HepG2 (cell line): ENCODE measurements around the gene CTDP1. TPM values are rescaled to one million over a fixed set of nuclear protein-coding genes. Genes with fewer than 3 reads are reported as not detected.

Experiments
- AHR ChIP-seq: IDR thresholded peaks from 2 replicates; pipeline ENCODE4 v1.6.1; 2018; ENCODE audit warnings: missing genetic modification reagents, missing compliant biosample characterization
- CBX5 ChIP-seq: sonication (generic); formaldehyde crosslinking; IDR thresholded peaks from 2 replicates; pipeline ENCODE4 v1.4.0; 2020; ENCODE audit warnings: missing genetic modification reagents, borderline replicate concordance
- EHMT2 ChIP-seq: fragments of 200-600 bp; sonication (generic); IDR thresholded peaks from 2 replicates; pipeline ENCODE4 v1.7.0; 2017; ENCODE audit warnings: antibody characterized with exemption, low read depth, low read length, borderline replicate concordance
- MTA3 ChIP-seq: sonication (generic); formaldehyde crosslinking; IDR thresholded peaks from 2 replicates; pipeline ENCODE4 v1.4.0; 2020; ENCODE audit warnings: missing genetic modification reagents
- MTF2 ChIP-seq: sonication (generic); formaldehyde crosslinking; IDR thresholded peaks from 2 replicates; pipeline ENCODE4 v1.5.0; 2020; ENCODE audit warnings: missing genetic modification reagents, borderline replicate concordance
- PHB2 ChIP-seq: fragments of 450-650 bp; IDR thresholded peaks from 2 replicates; pipeline ENCODE4 v1.6.1; 2018; ENCODE audit not compliant: partially characterized antibody
- PRPF4 ChIP-seq: fragments of 200-400 bp; formaldehyde crosslinking; IDR thresholded peaks from 2 replicates; pipeline ENCODE4 v1.6.1; 2016; ENCODE audit warnings: low read length, low read depth; ENCODE audit not compliant: poor library complexity, severe bottlenecking
- U2AF1 ChIP-seq: fragments of 200-400 bp; formaldehyde crosslinking; optimal IDR thresholded peaks from 2 replicates; pipeline ENCODE3; 2017; ENCODE audit warnings: mild to moderate bottlenecking, low read depth, low read length
- ZFP36L2 ChIP-seq: sonication (generic); formaldehyde crosslinking; IDR thresholded peaks from 2 replicates; pipeline ENCODE4 v1.4.0; 2020; ENCODE audit warnings: missing genetic modification reagents
- ZNF329 ChIP-seq: sonication (generic); formaldehyde crosslinking; IDR thresholded peaks from 2 replicates; pipeline ENCODE4 v1.9.0; 2021; ENCODE audit warnings: low read depth, mild to moderate bottlenecking, missing genetic modification reagents
- ZNF703 ChIP-seq: sonication (generic); formaldehyde crosslinking; IDR thresholded peaks from 2 replicates; pipeline ENCODE4 v1.5.1; 2020; ENCODE audit warnings: missing genetic modification reagents, mild to moderate bottlenecking, moderate library complexity, borderline replicate concordance
- ZSCAN20 ChIP-seq: sonication (generic); formaldehyde crosslinking; IDR thresholded peaks from 2 replicates; pipeline ENCODE4 v1.4.0; 2020; ENCODE audit warnings: missing genetic modification reagents, mild to moderate bottlenecking, borderline replicate concordance
- ZSCAN25 ChIP-seq: sonication (generic); formaldehyde crosslinking; IDR thresholded peaks from 2 replicates; pipeline ENCODE4 v1.8.0; 2022; ENCODE audit warnings: mild to moderate bottlenecking, missing genetic modification reagents
- polyA plus RNA-seq, 8 experiments: library from polyadenylated mRNA; depleted of rRNA in 3 of 8; stranded (reverse) in 7 of 8; unstranded in 1 of 8; fragments of >200 nt; fragmentation: Illumina TruSeq in 4 of 8; extraction: Trizol in 4 of 8; gene quantifications; 2 replicates each; pipeline versions ENCODE4 v1.2.1 to v1.2.3, GENCODE V29; 2011 to 2016; ENCODE audit warnings: low read depth in 4 of 8, missing spikeins in 1 of 8, mixed read lengths in 1 of 8; ENCODE audit not compliant: insufficient read depth in 1 of 8
- total RNA-seq, 5 experiments: library from RNA; depleted of rRNA; stranded (reverse); fragments of >200 nt; fragmentation: Illumina TruSeq; extraction: Trizol; gene quantifications; 2 replicates each; pipeline ENCODE4 v1.2.3, GENCODE V29; 2016; ENCODE audit warnings: low read depth in 1 of 5
- TF ChIP-seq, protein P1 (sequence below): IDR thresholded peaks from 2 replicates; pipeline ENCODE4 v1.6.1; 2016; ENCODE audit warnings: low read depth, borderline replicate concordance
- TF ChIP-seq, protein P2 (sequence below): sonication (generic); formaldehyde crosslinking; IDR thresholded peaks from 2 replicates; pipeline ENCODE4 v1.4.0; 2020; ENCODE audit warnings: mild to moderate bottlenecking, missing genetic modification reagents
- TF ChIP-seq, protein P3 (sequence below): sonication (generic); formaldehyde crosslinking; IDR thresholded peaks from 2 replicates; pipeline ENCODE4 v1.4.0; 2020; ENCODE audit warnings: missing genetic modification reagents, borderline replicate concordance
- TF ChIP-seq, protein P4 (sequence below): sonication (generic); formaldehyde crosslinking; IDR thresholded peaks from 2 replicates; pipeline ENCODE4 v1.8.1; 2023; ENCODE audit warnings: mild to moderate bottlenecking, moderate library complexity, missing genetic modification reagents
- TF ChIP-seq, protein P5 (sequence below): sonication (generic); formaldehyde crosslinking; IDR thresholded peaks from 2 replicates; pipeline ENCODE4 v1.5.1; 2020; ENCODE audit warnings: missing genetic modification reagents, mild to moderate bottlenecking, borderline replicate concordance
- TF ChIP-seq, protein P6 (sequence below): IDR thresholded peaks from 2 replicates; pipeline ENCODE4 v1.6.1; 2016; ENCODE audit warnings: mild to moderate bottlenecking

Gene CTDP1
- total and polyA plus RNA-seq, 2 of the 13 experiments (the other 11 are each of a cell fraction or from before 2014, with no cell fraction given) = 6.9 to 11.0 TPM

DNA sequence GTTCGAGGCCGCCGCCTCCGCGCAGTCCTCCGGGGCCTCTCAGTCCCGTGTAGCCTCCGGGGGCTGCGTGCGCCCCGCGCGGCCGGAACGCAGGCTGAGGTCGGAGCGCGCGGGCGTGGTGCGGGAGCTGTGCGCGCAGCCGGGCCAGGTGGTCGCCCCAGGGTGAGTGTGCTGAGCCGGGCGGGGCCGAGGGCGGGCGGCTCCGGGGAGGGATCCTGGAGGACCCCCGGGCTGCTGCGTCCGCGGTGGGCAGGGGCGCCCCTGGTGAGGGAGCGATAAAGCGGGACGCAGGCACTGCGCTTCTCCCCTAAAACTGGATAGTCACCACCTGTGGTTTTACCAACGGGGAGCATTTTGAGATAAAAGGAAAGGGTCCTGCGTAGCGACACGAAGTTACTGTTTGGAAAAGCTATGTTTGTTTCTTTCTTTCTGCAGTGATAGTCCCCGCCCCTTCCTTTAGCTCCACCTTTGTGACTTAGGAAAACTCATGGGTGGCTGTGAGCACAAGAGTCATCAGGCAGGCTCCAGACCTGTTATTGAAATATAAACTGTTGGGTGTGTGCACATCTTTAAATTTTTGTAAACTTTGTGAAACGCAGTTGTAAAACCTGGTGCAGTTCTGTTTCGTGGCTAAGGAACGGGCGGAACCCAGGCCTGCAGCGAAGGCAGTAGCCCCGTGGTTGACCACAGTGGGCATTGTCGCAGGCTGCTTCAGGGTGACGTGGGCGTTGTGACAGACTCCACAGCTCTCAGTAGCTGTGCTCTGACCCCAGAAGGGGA is 687 bp downstream of the CTDP1 start (continued):
- TF ChIP-seq U2AF1 (no peak), MTF2 (CRISPR knock-in tag) (no peak), PHB2 (no peak), AHR (CRISPR knock-in tag) (no peak), ZFP36L2 (CRISPR knock-in tag) (no peak), ZSCAN20 (CRISPR knock-in tag) (no peak), ZSCAN25 (CRISPR knock-in tag) (no peak), ZNF703 (CRISPR knock-in tag) (no peak), PRPF4 (no peak), MTA3 (CRISPR knock-in tag) (no peak), EHMT2 (no peak), CBX5 (no peak), ZNF329 (CRISPR knock-in tag) (no peak)
- TF ChIP-seq, protein P1, sequence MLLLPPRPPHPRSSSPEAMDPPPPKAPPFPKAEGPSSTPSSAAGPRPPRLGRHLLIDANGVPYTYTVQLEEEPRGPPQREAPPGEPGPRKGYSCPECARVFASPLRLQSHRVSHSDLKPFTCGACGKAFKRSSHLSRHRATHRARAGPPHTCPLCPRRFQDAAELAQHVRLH = no peak
- TF ChIP-seq, protein P2, sequence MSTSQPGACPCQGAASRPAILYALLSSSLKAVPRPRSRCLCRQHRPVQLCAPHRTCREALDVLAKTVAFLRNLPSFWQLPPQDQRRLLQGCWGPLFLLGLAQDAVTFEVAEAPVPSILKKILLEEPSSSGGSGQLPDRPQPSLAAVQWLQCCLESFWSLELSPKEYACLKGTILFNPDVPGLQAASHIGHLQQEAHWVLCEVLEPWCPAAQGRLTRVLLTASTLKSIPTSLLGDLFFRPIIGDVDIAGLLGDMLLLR = no peak
- TF ChIP-seq, protein P3, sequence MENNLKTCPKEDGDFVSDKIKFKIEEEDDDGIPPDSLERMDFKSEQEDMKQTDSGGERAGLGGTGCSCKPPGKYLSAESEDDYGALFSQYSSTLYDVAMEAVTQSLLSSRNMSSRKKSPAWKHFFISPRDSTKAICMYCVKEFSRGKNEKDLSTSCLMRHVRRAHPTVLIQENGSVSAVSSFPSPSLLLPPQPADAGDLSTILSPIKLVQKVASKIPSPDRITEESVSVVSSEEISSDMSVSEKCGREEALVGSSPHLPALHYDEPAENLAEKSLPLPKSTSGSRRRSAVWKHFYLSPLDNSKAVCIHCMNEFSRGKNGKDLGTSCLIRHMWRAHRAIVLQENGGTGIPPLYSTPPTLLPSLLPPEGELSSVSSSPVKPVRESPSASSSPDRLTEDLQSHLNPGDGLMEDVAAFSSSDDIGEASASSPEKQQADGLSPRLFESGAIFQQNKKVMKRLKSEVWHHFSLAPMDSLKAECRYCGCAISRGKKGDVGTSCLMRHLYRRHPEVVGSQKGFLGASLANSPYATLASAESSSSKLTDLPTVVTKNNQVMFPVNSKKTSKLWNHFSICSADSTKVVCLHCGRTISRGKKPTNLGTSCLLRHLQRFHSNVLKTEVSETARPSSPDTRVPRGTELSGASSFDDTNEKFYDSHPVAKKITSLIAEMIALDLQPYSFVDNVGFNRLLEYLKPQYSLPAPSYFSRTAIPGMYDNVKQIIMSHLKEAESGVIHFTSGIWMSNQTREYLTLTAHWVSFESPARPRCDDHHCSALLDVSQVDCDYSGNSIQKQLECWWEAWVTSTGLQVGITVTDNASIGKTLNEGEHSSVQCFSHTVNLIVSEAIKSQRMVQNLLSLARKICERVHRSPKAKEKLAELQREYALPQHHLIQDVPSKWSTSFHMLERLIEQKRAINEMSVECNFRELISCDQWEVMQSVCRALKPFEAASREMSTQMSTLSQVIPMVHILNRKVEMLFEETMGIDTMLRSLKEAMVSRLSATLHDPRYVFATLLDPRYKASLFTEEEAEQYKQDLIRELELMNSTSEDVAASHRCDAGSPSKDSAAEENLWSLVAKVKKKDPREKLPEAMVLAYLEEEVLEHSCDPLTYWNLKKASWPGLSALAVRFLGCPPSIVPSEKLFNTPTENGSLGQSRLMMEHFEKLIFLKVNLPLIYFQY (CRISPR knock-in tag) = no peak
- TF ChIP-seq, protein P4, sequence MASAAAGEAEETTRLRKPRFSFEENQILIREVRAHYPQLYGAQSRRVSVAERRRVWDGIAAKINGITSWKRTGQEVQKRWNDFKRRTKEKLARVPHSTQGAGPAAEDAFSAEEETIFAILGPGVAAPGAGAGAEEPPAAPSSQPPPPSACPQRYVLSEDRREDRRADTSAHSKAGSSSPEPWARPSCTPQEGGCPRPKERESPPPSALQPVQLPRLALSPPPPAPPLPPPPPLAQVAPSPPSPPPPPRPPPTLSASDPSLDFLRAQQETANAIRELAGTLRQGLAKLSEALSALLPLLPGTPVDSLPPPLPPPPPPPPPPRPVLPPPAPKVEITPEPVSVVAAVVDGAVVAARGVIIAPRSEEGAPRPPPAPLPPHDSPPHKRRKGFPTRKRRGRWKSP (CRISPR knock-in tag) = no peak
- TF ChIP-seq, protein P5, sequence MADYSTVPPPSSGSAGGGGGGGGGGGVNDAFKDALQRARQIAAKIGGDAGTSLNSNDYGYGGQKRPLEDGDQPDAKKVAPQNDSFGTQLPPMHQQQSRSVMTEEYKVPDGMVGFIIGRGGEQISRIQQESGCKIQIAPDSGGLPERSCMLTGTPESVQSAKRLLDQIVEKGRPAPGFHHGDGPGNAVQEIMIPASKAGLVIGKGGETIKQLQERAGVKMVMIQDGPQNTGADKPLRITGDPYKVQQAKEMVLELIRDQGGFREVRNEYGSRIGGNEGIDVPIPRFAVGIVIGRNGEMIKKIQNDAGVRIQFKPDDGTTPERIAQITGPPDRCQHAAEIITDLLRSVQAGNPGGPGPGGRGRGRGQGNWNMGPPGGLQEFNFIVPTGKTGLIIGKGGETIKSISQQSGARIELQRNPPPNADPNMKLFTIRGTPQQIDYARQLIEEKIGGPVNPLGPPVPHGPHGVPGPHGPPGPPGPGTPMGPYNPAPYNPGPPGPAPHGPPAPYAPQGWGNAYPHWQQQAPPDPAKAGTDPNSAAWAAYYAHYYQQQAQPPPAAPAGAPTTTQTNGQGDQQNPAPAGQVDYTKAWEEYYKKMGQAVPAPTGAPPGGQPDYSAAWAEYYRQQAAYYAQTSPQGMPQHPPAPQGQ (CRISPR knock-in tag) = no peak
- TF ChIP-seq, protein P6, sequence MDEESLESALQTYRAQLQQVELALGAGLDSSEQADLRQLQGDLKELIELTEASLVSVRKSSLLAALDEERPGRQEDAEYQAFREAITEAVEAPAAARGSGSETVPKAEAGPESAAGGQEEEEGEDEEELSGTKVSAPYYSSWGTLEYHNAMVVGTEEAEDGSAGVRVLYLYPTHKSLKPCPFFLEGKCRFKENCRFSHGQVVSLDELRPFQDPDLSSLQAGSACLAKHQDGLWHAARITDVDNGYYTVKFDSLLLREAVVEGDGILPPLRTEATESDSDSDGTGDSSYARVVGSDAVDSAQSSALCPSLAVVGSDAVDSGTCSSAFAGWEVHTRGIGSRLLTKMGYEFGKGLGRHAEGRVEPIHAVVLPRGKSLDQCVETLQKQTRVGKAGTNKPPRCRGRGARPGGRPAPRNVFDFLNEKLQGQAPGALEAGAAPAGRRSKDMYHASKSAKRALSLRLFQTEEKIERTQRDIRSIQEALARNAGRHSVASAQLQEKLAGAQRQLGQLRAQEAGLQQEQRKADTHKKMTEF (CRISPR knock-in tag) = peak; percentile 26; the same call in 1 of the 2 replicates
